Esophagus squamous epithelium (tissue), 4 donors: Measurements from ENCODE around the gene COQ8A.

ENCODE experiments used
- POLR2A ChIP-seq, 4 donors: fragments of 450-650 bp; IDR thresholded peaks; one replicate each; pipeline ENCODE4 v1.6.1; 2017; ENCODE audit warnings: antibody characterized with exemption in 4 of 4, mild to moderate bottlenecking in 4 of 4, moderate library complexity in 3 of 4
- TF ChIP-seq, protein P1 (sequence below), 6 experiments: fragments of 450-650 bp in 4 of 6; fragments of 200-600 bp in 2 of 6; sonication (generic) in 2 of 6; IDR thresholded peaks; one replicate each; pipeline ENCODE4 v1.5.1; 2016 to 2019; ENCODE audit warnings: antibody characterized with exemption in 6 of 6, mild to moderate bottlenecking in 4 of 6, moderate library complexity in 4 of 6

DNA sequence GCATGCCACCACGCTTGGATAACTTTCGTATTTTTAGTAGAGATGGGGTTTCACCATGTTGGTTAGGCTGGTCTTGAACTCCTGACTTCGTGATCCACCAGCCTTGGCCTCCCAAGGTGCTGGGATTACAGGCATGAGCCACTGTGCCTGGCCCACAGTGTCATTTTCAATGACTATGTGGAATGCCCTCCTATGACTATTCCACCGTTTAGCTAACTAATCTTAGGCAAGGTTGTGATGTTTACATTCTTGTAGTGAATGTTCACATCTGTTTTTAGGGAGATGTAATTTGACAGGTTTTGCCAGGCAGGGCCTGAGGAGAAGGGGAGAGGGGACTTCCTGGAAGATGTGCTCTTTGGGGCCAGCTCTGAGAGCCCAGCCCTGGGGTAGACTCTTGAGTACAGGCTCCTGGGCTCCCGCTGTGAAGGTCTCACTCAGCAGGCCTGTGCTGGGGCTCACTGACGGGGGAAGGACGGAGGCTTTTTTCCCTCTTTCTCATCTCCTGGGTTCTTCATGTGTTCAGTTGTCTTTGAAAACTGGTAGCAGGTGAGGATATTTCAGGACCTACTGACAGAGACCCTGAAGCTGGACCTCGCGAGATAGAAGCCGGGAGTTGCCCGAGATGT lies 13.2 kb downstream of the COQ8A start:
- TF ChIP-seq, protein P1, sequence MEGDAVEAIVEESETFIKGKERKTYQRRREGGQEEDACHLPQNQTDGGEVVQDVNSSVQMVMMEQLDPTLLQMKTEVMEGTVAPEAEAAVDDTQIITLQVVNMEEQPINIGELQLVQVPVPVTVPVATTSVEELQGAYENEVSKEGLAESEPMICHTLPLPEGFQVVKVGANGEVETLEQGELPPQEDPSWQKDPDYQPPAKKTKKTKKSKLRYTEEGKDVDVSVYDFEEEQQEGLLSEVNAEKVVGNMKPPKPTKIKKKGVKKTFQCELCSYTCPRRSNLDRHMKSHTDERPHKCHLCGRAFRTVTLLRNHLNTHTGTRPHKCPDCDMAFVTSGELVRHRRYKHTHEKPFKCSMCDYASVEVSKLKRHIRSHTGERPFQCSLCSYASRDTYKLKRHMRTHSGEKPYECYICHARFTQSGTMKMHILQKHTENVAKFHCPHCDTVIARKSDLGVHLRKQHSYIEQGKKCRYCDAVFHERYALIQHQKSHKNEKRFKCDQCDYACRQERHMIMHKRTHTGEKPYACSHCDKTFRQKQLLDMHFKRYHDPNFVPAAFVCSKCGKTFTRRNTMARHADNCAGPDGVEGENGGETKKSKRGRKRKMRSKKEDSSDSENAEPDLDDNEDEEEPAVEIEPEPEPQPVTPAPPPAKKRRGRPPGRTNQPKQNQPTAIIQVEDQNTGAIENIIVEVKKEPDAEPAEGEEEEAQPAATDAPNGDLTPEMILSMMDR (IDR thresholded peaks at IDR 0.05) = no peak
- no peak for TF ChIP-seq POLR2A (IDR thresholded peaks at IDR 0.05)
